Astrocyte of the spinal cord (primary cell): ENCODE measurements around the gene SLC22A23.

Experiments
- DNase-seq: peaks from one replicate; pipeline ENCODE4 v3.0.0; 2011; ENCODE audit warnings: low read depth, low spot score
- H3K4me3 ChIP-seq: 2 replicates; pipeline ENCODE4 v1.5.1; 2011; ENCODE audit warnings: low read depth, mild to moderate bottlenecking, low read length, moderate library complexity
- CTCF ChIP-seq: IDR thresholded peaks from 2 replicates; pipeline ENCODE4 v1.5.1; 2012; ENCODE audit warnings: low read depth, mild to moderate bottlenecking, low read length, inconsistent platforms
- in situ Hi-C: cut with HindIII; loops from 2 replicates; pipeline ENCODE4 v1.10.0; 2017; ENCODE audit warnings: low sequenced_read_pairs

SLC22A23 gene

GRCh38 chr6:3328145-3328544 lies 128.7 kb downstream of the SLC22A23 start:
- in situ Hi-C loops: no loop called here
- no peak for TF ChIP-seq CTCF
- H3K4me3 ChIP-seq: no peak overlapping the region
- peak; percentile 62 for DNase-seq

DNA sequence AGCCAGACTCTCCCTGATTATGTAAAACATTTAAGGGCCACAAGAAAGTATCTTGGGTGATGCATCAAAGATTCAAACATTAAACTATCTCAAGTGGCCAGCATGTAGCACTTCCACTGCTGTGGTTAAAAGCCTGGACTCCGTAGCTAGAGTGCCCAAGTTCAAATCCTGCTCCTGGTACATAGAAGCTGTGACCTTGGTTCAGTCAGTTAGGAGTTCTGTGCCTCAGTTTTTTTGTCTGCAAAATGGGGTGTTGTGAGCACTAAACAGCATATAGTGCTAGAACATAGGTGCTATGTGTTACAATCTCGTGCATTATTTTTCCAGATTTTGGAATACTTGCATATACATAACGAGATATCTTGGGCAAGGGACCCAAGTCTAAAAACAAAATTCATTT lies 129.4 kb downstream of the SLC22A23 start:
- TF ChIP-seq CTCF: no peak
- H3K4me3 ChIP-seq: no peak overlapping the region
- DNase-seq: no peak
- in situ Hi-C loops: no loop called here

- no peak overlapping the region for H3K4me3 ChIP-seq
- in situ Hi-C loops: no loop called here
- TF ChIP-seq CTCF: no peak
- no peak for DNase-seq
Observed at GRCh38 chr6:3326981-3327380, 129.9 kb downstream of the SLC22A23 start.

DNA sequence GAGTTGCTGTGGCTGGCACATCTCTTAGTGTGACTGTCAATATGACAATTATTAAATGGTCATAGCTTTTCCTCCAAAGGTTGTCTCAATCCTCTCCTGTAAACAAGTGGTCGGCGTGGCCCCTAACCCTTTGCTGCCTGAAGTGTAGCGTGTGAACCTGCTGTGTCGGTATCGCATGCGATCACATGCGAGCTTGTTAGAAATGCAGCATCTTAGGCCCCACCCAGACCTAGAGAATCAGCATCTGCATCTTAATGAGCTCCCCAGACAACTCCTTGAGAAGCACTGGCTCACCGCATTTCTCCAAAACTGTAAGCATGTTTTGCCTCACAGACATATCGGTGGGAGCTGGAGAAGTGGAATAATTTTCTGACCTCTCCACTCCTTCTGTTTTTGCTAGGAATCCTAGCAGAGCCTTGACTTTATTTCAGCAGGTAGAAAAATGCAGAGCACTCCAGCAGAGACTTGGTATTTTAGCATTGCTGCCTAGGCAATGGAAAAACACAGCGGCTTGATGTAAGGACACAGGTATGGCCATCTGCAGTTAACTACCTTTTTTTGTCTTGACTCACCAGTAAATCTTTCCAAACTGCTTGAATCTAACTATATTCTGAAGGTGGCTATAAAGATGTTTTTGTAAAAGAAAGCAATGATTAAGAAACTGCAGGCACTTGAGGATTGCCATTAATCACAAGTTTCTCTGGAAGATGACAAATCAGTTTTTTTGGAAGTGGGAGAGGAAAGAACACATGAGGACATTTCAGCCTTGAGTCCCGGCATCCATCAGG lies 130.5 kb downstream of the SLC22A23 start:
- no peak for DNase-seq
- in situ Hi-C loops: no loop called here
- TF ChIP-seq CTCF: no peak
- H3K4me3 ChIP-seq: no peak overlapping the region

GRCh38 chr6:3325210-3325609 lies 131.6 kb downstream of the SLC22A23 start:
- TF ChIP-seq CTCF: no peak
- in situ Hi-C loops: no loop called here
- no peak overlapping the region for H3K4me3 ChIP-seq
- DNase-seq: peak; percentile 59

DNA sequence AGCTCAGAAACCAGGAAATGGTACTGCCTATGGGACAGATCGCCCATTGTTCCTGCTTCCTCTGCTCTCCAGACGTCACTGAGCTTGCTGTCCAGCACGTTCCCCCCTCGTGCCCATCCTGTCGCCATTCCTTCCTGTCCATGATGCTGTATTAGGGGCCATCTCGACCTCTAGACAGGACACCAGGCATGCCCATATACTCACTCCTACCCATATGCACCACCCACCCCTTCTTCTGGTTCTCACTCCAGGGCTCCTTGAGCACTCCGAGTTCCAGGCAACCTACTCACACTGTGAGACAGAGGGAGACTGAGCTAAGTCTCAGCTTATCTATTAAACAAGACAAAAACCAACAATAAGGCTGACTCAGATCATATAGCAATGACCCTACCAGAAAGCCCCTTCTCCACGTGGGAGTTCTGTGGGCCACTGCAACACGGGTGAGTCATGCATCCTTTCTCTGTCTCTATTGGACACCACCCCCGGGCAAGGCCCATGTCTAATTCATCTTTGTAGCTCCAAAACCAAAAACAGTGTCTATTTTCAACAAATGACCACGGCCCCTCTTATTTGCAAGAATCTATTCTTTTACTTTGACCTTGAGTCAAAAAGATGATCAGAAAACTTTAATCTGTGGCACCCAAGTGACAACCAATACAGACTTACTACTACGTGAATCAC lies 132.4 kb downstream of the SLC22A23 start:
- TF ChIP-seq CTCF: no peak
- no peak overlapping the region for H3K4me3 ChIP-seq
- peak; percentile 89 for DNase-seq
- in situ Hi-C loops: no loop called here
